RWPE2 (cell line): ENCODE results near the gene SASS6.
"Not testable (repeated sequence)": the region's sequence is repeated elsewhere in the genome, so short reads cannot be mapped to it uniquely, and the experiment has no call there.

ENCODE experiments used
- ATAC-seq: fragments of 200-7000 bp; cut with Tn5 transposase; 3 replicates; pipeline ENCODE4 v1.9.1; 2021; ENCODE audit warnings: low read depth
- DNase-seq: peaks from one replicate; pipeline ENCODE4 v3.0.0-alpha.2; 2020; ENCODE audit warnings: low spot score
- H3K27ac ChIP-seq: fragments of 450-650 bp; 2 replicates; pipeline ENCODE4 v1.5.1; 2017; ENCODE audit warnings: mild to moderate bottlenecking; ENCODE audit not compliant: poor library complexity, severe bottlenecking
- H3K27me3 ChIP-seq: fragments of 250-450 bp; sonication (Bioruptor Pico); 2 replicates; pipeline ENCODE4 v1.5.1; 2021; ENCODE audit warnings: mild to moderate bottlenecking, moderate library complexity; ENCODE audit not compliant: insufficient read depth, poor library complexity, severe bottlenecking
- H3K36me3 ChIP-seq: fragments of 250-450 bp; sonication (Bioruptor Pico); 2 replicates; pipeline ENCODE4 v1.5.1; 2020; ENCODE audit warnings: low read depth, mild to moderate bottlenecking, moderate library complexity
- H3K4me1 ChIP-seq: fragments of 250-450 bp; sonication (Bioruptor Pico); 2 replicates; pipeline ENCODE4 v1.5.1; 2021; ENCODE audit warnings: mild to moderate bottlenecking, moderate library complexity; ENCODE audit not compliant: insufficient read depth, poor library complexity, severe bottlenecking
- H3K4me3 ChIP-seq: fragments of 250-450 bp; sonication (Bioruptor Pico); 2 replicates; pipeline ENCODE4 v1.5.1; 2021; ENCODE audit warnings: mild to moderate bottlenecking, moderate library complexity; ENCODE audit not compliant: severe bottlenecking
- H3K9me3 ChIP-seq: fragments of 250-450 bp; sonication (Bioruptor Pico); 2 replicates; pipeline ENCODE4 v1.5.1; 2021; ENCODE audit warnings: mild to moderate bottlenecking, moderate library complexity; ENCODE audit not compliant: severe bottlenecking
- CTCF ChIP-seq: fragments of 450-650 bp; IDR thresholded peaks from one replicate; pipeline ENCODE4 v1.5.1; 2017; ENCODE audit warnings: mild to moderate bottlenecking, moderate library complexity; ENCODE audit not compliant: poor library complexity, severe bottlenecking

Gene SASS6

GRCh38 chr1:100053727-100054126, 79.0 kb downstream of the SASS6 start:
- Histone ChIP-seq H3K4me1 (no peaks in the 10 kb centered on the region), H3K4me3 (no peak overlapping the region), H3K9me3 (no peaks in the 10 kb centered on the region), H3K36me3 (peaks cover 43% of the 10 kb centered on the region), H3K27me3 (no peaks in the 10 kb centered on the region), H3K27ac (no peak overlapping the region)
- ATAC-seq = no peak
- TF ChIP-seq CTCF = no peak
- DNase-seq = no peak

DNA sequence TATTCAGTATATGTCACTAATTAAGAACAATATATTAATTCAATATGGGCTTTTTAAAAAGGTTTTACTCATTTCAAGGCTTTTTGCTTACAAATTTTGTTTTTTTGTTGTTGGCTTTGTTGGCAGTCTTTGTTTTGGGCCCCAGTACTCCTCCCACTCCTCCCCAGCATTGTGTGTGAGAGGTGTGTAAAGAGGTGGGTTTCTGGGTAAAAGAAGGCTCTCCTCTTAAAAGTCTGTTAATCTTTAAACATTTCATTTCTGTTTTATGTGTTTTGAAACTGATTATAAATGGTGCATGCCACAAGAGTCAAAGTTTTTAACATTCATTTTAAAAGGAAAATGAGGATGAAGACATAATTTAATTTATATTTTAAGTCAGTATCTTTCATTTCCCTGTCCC, 79.6 kb downstream of the SASS6 start:
- H3K27ac ChIP-seq = no peak overlapping the region
- no peaks in the 10 kb centered on the region for H3K4me1 ChIP-seq
- H3K36me3 ChIP-seq = peaks cover 37% of the 10 kb centered on the region
- no peaks in the 10 kb centered on the region for H3K9me3 ChIP-seq
- DNase-seq (no peak), ATAC-seq (no peak)
- TF ChIP-seq CTCF = no peak
- H3K27me3 ChIP-seq = no peaks in the 10 kb centered on the region
- H3K4me3 ChIP-seq = no peak overlapping the region

- ATAC-seq (no peak), DNase-seq (no peak)
- H3K27me3 ChIP-seq = no peaks in the 10 kb centered on the region
- TF ChIP-seq CTCF = no peak
- no peak overlapping the region for H3K4me3 ChIP-seq
- H3K36me3 ChIP-seq = peaks cover 40% of the 10 kb centered on the region
- peaks cover 9% of the 10 kb centered on the region for H3K4me1 ChIP-seq
- no peaks in the 10 kb centered on the region for H3K9me3 ChIP-seq
- peak overlapping the region; percentile 24 for H3K27ac ChIP-seq
These were observed 80.8 kb downstream of the SASS6 start for GRCh38 chr1:100051893-100052292.

- TF ChIP-seq CTCF = no peak
- H3K9me3 ChIP-seq = no peaks in the 10 kb centered on the region
- no peaks in the 10 kb centered on the region for H3K27me3 ChIP-seq
- peaks cover 37% of the 10 kb centered on the region for H3K36me3 ChIP-seq
- no peak overlapping the region for H3K4me3 ChIP-seq
- ATAC-seq = no peak
- H3K27ac ChIP-seq = peak overlapping the region; percentile 24
- H3K4me1 ChIP-seq = peaks cover 13% of the 10 kb centered on the region
- DNase-seq = no peak
These were observed 81.3 kb downstream of the SASS6 start for GRCh38 chr1:100051401-100051800.

DNA sequence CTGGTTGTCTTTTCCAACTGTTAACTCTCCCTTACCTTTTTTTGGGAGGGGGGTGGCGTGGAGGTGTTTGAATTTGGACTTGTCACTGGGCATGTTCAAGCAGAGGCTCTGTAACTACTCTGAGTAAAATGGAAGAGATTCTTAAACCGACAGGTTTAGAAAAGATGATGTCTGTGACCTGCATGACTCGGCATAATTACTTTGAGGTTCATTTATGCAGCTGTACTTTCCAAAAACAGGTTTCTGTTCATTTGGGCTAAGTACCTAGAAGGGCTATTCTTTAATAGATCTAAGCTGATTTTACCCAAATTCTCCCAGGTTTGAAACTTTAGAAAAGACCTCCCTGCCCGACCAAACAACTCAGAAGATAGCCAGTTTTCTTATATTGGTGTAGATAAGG, 82.6 kb downstream of the SASS6 start:
- Histone ChIP-seq H3K27ac (peak overlapping the region; percentile 24), H3K9me3 (no peaks in the 10 kb centered on the region), H3K27me3 (no peaks in the 10 kb centered on the region), H3K4me3 (no peak overlapping the region), H3K4me1 (peaks cover 15% of the 10 kb centered on the region), H3K36me3 (peaks cover 34% of the 10 kb centered on the region)
- DNase-seq (no peak), ATAC-seq (no peak)
- no peak for TF ChIP-seq CTCF

DNA sequence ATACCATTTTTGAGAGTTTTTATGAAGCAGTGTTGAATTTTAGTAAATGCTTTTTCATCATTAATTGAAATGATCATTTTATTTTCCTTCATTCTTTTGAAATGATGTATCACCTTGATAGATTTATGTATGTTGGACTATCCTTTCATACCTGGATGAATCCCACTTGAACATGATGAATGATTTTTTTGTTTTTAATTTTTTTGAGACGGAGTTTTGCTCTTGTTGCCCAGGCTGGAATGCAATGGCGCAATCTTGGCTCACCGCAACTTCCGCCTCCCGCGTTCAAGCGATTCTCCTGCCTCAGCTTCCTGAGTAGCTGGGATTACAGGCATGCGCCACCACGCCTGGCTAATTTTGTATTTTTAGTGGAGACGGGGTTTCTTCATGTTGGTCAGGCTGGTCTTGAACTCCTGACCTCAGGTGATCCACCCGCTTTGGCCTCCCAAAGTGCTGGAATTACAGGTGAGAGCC, 85.5 kb downstream of the SASS6 start:
- Histone ChIP-seq H3K4me1 (peaks cover 15% of the 10 kb centered on the region), H3K36me3 (peaks cover 32% of the 10 kb centered on the region), H3K27ac (peak overlapping the region; percentile 35)
- H3K9me3 ChIP-seq, H3K4me3 ChIP-seq, DNase-seq, ATAC-seq, H3K27me3 ChIP-seq: not testable (repeated sequence)
